ENCODE measurements around the gene HTR3B. TPM values are rescaled to one million over a fixed set of nuclear protein-coding genes. Genes with fewer than 3 reads are reported as not detected.

HTR3B gene
- total RNA-seq, 2 donors from 2014 or later, result not detected

- H3K4me1 ChIP-seq (ENCODE audit: control insufficient read depth, insufficient read depth, low read length), result peaks cover 4% of the 10 kb centered on the region
- H3K9me3 ChIP-seq (ENCODE audit: control insufficient read depth, low read length), result no peaks in the 10 kb centered on the region
- H3K27me3 ChIP-seq (ENCODE audit: control insufficient read depth, insufficient read depth, low read length, poor library complexity, severe bottlenecking), result no peaks in the 10 kb centered on the region
- no peak overlapping the region for H3K27ac Mint-ChIP-seq
- DNase-seq, result no peak
- no peaks in the 10 kb centered on the region for H3K27me3 Mint-ChIP-seq (ENCODE audit: insufficient read depth)
- no peak overlapping the region for H3K9ac ChIP-seq (ENCODE audit: extremely low read depth, low read length, poor library complexity, severe bottlenecking)
- no peaks in the 10 kb centered on the region for H3K36me3 ChIP-seq (ENCODE audit: control insufficient read depth, insufficient read depth, low read length)
- H3K9me3 Mint-ChIP-seq, result no peaks in the 10 kb centered on the region
- H3K36me3 Mint-ChIP-seq (ENCODE audit: low read depth), result no peaks in the 10 kb centered on the region
- peaks cover 17% of the 10 kb centered on the region for H3K4me1 Mint-ChIP-seq
- H3K27ac ChIP-seq (ENCODE audit: low read depth, low read length), result no peak overlapping the region
- TF ChIP-seq, protein P1, sequence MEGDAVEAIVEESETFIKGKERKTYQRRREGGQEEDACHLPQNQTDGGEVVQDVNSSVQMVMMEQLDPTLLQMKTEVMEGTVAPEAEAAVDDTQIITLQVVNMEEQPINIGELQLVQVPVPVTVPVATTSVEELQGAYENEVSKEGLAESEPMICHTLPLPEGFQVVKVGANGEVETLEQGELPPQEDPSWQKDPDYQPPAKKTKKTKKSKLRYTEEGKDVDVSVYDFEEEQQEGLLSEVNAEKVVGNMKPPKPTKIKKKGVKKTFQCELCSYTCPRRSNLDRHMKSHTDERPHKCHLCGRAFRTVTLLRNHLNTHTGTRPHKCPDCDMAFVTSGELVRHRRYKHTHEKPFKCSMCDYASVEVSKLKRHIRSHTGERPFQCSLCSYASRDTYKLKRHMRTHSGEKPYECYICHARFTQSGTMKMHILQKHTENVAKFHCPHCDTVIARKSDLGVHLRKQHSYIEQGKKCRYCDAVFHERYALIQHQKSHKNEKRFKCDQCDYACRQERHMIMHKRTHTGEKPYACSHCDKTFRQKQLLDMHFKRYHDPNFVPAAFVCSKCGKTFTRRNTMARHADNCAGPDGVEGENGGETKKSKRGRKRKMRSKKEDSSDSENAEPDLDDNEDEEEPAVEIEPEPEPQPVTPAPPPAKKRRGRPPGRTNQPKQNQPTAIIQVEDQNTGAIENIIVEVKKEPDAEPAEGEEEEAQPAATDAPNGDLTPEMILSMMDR (conservative IDR thresholded peaks at IDR 0.05), result no peak
- no peak overlapping the region for H3K4me3 ChIP-seq (ENCODE audit: low read length)
- no peak overlapping the region for H3K4me3 Mint-ChIP-seq
- WGBS, 2 experiments (ENCODE audit: insufficient coverage in 1 of 2, insufficient read length in 1 of 2), result 87 to 100% methylated on average over 1 to 2 of the region's 2 CpGs
These were observed 3.5 kb upstream of the HTR3B start for GRCh38 chr11:113901141-113901540.

GRCh38 chr11:113906038-113906437, 1.4 kb downstream of the HTR3B start:
- Histone ChIP-seq H3K27me3 (ENCODE audit: control insufficient read depth, insufficient read depth, low read length, poor library complexity, severe bottlenecking) (no peaks in the 10 kb centered on the region), H3K27ac (ENCODE audit: low read depth, low read length) (no peak overlapping the region), H3K9me3 (ENCODE audit: control insufficient read depth, low read length) (no peaks in the 10 kb centered on the region), H3K9ac (ENCODE audit: extremely low read depth, low read length, poor library complexity, severe bottlenecking) (no peak overlapping the region), H3K4me3 (ENCODE audit: low read length) (no peak overlapping the region), H3K36me3 (ENCODE audit: control insufficient read depth, insufficient read depth, low read length) (no peaks in the 10 kb centered on the region), H3K4me1 (ENCODE audit: control insufficient read depth, insufficient read depth, low read length) (no peaks in the 10 kb centered on the region)
- WGBS, 2 experiments (ENCODE audit: insufficient coverage in 1 of 2, insufficient read length in 1 of 2), result 33 to 85% methylated on average over 1 to 3 of the region's 4 CpGs
- Mint-ChIP-seq H3K27ac (no peak overlapping the region), H3K36me3 (ENCODE audit: low read depth) (no peaks in the 10 kb centered on the region), H3K4me1 (peaks cover 12% of the 10 kb centered on the region), H3K27me3 (ENCODE audit: insufficient read depth) (no peaks in the 10 kb centered on the region), H3K4me3 (no peak overlapping the region), H3K9me3 (no peaks in the 10 kb centered on the region)
- TF ChIP-seq, protein P1 (conservative IDR thresholded peaks at IDR 0.05), result peak; percentile 82
- DNase-seq, result peak; percentile 71

DNA sequence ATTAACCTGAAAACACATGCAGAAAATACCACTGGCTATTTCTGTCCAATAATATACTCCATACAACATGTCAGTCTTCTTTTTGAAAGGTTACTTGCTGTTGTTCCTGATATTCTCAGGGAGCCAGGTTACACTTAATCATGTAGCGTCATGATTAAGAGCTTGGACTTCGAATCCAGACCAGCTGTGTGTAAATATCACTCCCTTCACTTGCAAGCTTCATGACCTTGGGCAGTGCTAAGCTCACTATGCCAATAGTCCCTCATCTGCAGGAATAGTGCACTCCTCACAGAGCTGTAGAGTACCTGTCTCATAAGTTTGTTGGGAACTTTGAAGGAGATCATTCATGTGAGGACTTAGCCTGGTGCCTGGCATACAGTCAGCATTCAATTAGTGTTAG, 1.9 kb downstream of the HTR3B start:
- TF ChIP-seq, protein P1 (conservative IDR thresholded peaks at IDR 0.05), result no peak
- 93% methylated on average over 2 of the region's 2 CpGs for WGBS, 2 experiments (ENCODE audit: insufficient coverage in 1 of 2, insufficient read length in 1 of 2)

More for the DNA sequence above, 1.9 kb downstream of the HTR3B start:
- Histone ChIP-seq H3K4me3 (ENCODE audit: low read length) (no peak overlapping the region), H3K9ac (ENCODE audit: extremely low read depth, low read length, poor library complexity, severe bottlenecking) (no peak overlapping the region), H3K27ac (ENCODE audit: low read depth, low read length) (no peak overlapping the region), H3K27me3 (ENCODE audit: control insufficient read depth, insufficient read depth, low read length, poor library complexity, severe bottlenecking) (no peaks in the 10 kb centered on the region), H3K9me3 (ENCODE audit: control insufficient read depth, low read length) (no peaks in the 10 kb centered on the region), H3K4me1 (ENCODE audit: control insufficient read depth, insufficient read depth, low read length) (no peaks in the 10 kb centered on the region), H3K36me3 (ENCODE audit: control insufficient read depth, insufficient read depth, low read length) (no peaks in the 10 kb centered on the region)
- no peak overlapping the region for H3K4me3 Mint-ChIP-seq
- no peaks in the 10 kb centered on the region for H3K36me3 Mint-ChIP-seq (ENCODE audit: low read depth)
- H3K27me3 Mint-ChIP-seq (ENCODE audit: insufficient read depth), result no peaks in the 10 kb centered on the region
- no peak overlapping the region for H3K27ac Mint-ChIP-seq
- H3K9me3 Mint-ChIP-seq, result no peaks in the 10 kb centered on the region
- H3K4me1 Mint-ChIP-seq, result peaks cover 12% of the 10 kb centered on the region
- DNase-seq, result peak; percentile 35

Data from endodermal cell (in vitro differentiated cells).